ENCODE measurements around the gene AAR2.

AAR2 gene

DNA sequence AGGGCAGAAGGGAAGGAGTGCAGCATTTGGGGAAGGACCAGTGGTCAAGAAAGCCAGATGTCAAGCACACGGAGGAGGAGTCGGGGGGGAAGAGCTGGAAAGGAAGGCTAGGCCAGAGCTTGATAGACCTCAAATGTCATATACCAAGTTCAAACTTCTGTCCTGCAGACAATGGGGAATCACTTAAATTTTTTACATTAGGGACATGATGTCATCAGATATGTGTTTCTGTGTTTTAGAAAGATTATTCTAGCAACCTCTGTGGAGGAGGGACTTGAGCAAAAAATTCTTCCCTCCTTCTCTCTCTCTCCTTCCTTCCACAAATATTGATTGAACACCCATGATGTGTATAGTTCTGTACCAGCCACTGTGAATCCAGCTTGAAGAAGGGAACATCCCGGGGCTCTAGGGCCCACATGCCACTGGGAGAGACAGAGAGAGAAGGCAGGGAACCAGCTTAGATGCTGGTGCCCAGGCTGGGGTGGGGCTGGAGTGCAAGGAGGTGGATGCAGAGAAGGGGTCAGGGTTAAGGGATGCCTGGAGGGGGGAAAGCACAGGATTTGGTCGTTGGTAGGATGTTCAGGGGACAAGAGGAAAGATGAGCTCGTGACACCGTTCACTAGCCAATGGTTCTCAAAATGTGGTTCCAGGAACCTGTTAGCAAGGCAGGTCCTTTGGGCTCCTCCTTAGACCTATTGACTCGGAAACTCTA lies 19.8 kb upstream of the AAR2 start:
- intact Hi-C loops (cut with DNase I) = no loop called here
- no peak for DNase-seq

DNA sequence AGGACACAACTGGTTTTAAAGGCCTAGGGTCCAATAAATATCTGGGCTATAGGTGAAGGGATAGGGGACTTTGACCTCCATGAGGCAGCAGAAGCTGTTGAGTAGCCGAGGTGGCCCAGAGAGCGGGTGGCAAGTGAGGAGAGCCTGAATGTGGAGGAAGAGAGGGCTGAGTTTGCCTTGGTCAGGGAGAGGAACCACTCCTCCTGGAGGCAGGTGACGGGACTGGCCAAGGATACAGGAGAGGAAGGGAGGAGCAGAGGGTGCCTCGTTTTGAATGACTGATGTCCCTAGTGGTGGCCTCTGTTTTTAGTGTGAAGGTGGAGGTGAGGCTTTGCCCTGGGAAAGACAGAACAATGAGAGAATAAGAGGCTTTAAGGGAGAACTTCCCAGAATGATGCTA lies 19.1 kb upstream of the AAR2 start:
- no peak for DNase-seq
- intact Hi-C loops (cut with DNase I) = no loop called here

DNA sequence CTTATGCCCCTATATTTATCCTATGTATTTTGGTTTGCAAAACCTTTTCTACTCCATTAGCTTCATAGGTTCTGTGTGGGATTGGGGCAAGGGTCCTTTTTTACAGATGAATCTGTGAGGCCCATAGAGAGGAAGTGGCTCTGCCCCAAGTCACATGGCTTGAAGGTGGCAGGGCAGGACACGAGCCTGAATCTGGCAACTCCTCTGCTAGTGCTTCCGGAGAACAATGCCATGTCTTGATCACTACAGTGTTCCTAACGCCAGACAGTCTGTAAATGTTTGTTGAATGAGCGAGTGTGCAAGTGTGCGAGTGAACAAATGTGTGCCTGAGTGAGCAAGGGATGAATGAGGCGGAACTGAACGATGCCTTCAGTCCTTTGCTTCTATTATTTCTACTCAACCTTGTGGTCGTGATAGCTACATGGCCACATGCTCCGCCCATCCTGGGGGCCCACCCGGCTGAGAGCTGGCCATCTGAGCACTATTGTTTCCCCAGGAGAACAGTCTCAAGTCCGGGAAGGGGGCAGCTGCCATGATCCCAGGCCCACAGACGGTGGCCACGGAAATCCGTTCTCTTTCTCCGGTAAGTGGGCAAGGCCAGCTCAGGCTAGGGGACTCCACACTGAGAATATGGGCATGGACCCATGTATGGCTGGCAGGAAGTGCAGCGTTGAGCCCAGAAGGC lies 17.8 kb upstream of the AAR2 start:
- peak in 3 of 10 donors; percentile 31 to 89 (median 32) for DNase-seq
- intact Hi-C loops (cut with DNase I) = no loop called here

DNA sequence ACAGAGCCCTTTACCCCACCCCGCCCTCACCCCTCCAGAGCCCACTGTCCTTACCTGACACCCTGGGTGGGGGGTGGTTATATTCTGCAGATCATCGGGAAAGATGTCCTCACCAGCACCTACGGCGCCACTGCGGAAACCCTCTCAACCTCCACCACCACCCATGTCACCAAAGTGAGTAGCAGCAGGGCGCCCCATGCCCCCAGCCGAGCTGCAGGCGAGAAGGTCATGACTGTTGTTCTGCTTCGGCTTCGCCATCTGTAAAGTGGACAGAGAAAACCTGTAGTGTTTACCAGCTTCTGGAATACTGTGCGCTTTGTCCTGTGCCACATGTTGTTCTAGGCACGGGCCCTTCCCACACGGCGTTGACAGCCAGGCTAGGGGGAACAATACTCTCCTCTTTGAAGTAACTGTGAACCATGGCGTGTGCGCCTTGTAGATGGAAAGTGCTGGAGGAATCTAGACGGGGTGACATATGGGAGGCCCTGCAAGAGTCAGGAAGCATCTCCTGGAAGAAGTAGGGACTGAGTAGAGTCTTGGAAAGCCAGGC lies 16.5 kb upstream of the AAR2 start:
- intact Hi-C loops (cut with DNase I) = no loop called here
- peak in 5 of 10 donors; percentile 30 to 89 (median 52) for DNase-seq

DNA sequence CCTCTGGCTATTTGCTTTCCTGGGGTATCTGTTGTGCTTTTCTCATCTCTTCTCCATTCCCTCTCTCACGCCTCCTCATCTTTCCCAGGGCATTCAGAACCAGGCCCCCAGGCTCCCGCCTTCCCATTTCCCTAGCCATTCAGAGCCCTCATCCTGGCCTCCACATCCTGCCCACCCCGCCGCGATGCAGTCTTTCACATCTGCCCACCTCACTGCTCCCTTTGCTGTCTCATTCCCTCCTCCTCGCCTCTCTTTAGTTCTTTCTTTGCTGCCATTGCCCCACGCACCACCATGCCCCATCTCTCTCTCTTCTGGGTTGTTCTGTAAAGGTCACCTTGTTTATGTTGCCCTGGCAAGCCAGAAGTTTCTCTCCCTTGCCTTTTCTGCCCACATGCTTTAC lies 10.6 kb upstream of the AAR2 start:
- intact Hi-C loops (cut with DNase I) = no loop called here
- no peak for DNase-seq

DNA sequence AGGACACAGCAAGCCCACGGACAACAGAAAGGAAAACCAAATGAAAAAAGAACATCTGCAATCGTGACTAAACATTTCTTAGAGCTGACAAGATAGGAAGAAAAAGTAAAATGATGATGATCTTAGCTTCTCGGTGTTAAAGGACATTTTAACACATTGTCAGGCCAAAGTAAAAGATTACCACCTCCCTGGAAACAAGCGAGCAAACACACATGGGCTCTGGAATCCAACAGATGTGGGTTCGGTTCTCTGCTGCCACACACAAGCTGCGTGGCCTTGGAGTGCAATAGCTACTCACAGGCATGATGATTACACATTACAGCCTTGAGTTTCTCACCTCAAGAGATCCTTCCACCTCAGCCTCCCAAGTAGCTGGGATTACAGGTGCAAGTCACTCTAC lies 7.5 kb upstream of the AAR2 start:
- intact Hi-C loops (cut with DNase I) = no loop called here
- no peak for DNase-seq

DNA sequence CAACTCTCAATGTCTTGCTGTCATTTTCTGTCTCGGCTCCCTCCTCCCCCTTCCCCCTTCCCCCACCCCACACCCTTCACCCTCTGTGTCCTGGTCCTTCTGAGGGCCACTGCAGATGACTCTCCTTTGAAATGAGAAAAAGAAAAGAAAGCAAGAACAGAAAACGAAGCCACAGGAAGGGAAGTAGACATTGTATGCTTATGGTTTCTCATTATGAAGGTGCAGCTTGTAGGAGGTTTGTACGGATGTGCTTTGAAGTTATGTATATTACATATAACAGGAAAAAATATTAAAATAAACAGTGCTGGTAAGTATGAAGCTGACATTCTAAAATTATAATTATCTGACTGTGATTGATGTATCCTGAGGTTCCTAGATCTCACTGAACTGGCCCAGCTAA lies 6.3 kb upstream of the AAR2 start:
- intact Hi-C loops (cut with DNase I) = no loop called here
- no peak for DNase-seq

DNA sequence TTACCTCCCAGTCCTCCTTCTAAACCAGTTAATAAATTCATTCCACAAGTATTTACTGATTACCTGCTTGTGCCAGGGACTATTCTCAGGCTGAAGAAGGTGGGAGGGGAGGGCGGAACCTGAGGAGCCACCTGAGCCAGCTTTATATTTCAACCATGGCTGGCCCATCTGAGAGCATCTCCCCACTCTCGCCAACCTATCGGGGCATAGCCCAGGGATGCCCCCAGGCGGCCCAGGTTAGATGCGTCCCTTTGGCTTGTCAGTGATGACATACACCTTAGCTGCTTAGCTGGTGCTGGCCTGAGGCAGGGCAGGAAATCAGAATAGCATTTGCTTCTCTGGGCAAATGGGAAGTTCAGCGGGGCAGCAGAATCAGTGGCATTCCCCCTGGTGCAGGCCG lies 4.9 kb upstream of the AAR2 start:
- no peak for DNase-seq
- intact Hi-C loops (cut with DNase I) = no loop called here

DNA sequence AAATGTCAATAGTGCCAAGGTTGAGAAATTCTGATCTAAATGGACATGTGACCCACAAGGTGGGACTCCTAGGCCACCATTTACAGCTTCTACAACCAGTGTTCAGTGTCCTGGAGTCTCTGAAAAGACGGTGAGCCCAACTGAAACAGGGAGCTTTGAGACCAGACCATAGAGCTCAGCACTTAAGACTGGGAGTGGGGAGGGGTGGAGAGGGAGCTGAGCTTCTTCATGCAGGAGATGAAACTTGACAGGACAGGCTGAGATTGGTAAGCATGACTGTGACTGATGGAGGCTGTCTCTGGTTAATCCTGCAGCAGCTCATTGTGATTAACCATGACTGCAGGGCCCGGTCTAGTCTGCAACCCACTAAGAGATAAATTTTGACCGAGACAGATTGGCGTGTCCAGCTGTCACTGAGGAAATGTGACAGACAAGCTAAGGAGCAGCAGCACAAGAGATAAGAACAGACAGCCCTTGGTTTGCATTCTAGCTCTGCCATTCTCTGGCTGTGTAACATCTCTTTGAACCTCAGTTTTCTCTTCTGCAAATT lies 1.4 kb upstream of the AAR2 start:
- intact Hi-C loops (cut with DNase I) = no loop called here
- no peak for DNase-seq

DNA sequence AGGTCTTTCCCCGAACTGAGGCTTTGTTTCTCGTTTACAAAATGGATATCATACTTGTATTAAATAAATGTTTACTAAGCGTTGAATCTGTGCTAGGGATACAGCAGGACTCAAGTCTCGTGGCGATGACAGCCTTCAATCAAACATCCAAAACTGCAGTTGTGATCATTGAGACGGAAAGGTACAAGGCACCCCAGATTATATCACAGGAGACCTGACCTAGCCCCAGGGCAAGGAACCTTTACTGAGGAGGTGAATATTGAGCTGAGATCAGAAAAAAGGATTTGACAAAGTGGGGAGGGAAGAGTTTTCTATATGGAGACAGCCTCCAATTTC lies 476 bp downstream of the AAR2 start:
- DNase-seq = no peak
- intact Hi-C loops (cut with DNase I) = no loop called here

DNA sequence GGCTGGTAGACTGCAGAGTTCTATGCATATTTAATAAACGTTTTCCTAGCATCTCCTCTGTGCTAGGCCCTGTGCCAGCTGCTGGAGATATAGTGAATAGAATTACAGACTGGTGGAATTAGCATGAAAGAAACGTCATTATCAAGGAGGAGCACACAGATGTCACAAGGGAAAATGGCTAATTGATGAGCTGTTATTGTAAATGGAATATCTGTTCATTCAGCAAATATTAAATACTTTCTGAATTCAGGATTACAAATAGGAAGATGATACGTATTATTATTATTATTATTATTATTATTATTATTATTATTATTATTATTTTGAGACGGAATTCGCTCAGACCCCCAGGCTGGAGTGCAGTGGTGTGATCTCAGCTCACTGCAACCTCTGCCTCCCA lies 1.2 kb downstream of the AAR2 start:
- intact Hi-C loops (cut with DNase I) = no loop called here
- DNase-seq = no peak

DNA sequence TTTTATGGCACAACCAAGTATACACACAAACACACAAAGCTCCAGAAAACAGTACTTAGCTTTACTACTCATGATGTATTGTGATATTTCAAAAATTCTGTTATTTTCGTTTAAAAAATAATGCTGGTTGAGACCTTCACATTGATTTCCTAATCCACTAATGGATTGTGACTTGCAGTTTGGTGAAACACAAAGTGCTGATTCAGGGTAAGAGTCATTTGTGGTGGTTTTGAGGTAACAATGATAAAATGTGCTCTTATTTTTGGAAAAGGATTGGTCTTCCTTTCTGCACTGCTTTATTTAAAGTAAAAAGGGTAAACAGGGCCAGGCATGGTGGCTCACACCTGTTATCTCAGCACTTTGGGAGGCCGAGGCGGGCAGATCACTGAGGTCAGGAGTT lies 1.9 kb downstream of the AAR2 start:
- intact Hi-C loops (cut with DNase I) = no loop called here
- no peak for DNase-seq

DNA sequence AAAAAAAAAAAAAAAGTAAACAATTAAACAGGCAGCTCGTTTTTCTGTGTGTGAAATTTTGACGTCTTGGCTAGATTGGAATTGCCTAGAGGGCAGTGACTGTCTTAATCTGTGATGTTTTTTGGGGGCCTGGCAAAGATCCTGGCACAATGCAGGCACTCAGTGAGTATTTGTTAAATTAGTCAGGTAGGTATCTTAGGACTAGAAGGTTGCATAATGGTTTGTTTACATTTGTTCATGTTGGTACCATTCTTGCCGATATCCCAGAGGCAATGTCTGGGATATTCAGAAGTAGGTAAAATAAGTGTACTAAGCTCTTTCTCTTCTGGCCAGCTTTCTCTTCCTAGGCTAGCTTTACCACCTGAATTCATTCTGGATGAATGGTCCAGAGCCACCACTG lies 2.5 kb downstream of the AAR2 start:
- DNase-seq = no peak
- intact Hi-C loops (cut with DNase I) = no loop called here

DNA sequence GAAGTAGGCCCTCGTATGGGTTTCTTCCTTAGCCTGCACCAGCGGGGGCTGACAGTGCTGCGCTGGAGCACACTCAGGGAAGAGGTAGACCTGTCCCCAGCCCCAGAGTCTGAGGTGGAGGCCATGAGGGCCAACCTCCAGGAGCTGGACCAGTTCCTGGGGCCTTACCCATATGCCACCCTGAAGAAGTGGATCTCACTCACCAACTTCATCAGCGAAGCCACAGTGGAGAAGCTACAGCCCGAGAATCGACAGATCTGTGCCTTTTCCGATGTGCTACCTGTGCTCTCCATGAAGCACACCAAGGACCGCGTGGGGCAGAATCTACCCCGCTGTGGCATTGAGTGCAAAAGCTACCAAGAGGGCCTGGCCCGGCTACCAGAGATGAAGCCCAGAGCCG lies 3.8 kb downstream of the AAR2 start:
- intact Hi-C loops (cut with DNase I) = no loop called here
- no peak for DNase-seq

DNA sequence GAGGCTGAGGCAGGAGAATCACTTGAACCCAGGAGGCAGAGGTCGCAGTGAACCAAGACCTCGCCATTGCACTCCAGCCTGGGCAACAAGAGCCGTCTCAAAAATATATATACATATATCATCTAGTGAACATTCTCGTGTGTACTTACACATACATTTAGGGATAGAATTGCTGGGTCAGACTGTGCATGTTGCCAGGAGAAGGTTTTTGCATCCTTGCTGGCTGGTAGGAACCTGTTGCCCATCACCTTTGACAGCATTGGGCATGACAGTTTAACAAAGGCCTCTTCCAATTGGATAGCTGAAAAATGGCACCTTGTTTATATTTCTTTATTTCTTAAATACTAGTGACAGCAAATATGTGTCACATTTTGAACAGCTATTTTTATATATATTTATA lies 5.4 kb downstream of the AAR2 start:
- intact Hi-C loops (cut with DNase I) = no loop called here
- no peak for DNase-seq

DNA sequence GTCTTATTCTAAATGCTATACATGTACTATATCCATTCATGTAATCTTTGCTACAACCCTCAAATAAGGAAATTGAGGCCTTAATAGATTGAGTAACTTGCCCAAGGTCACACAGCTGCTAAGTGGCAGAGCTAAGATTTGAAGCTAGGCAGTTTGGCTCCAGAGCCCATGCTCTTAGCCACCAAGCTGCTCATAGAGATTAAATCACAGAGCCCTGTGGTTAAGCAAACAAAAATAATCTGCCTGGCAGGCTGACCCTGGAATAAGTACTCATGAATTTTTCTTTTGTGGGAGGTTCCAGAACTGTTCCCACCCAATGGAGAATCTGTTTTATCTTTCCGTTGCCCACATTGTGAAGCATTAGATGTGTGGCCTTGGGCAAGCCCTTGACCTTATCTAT lies 7.4 kb downstream of the AAR2 start:
- intact Hi-C loops (cut with DNase I) = no loop called here
- DNase-seq = no peak

DNA sequence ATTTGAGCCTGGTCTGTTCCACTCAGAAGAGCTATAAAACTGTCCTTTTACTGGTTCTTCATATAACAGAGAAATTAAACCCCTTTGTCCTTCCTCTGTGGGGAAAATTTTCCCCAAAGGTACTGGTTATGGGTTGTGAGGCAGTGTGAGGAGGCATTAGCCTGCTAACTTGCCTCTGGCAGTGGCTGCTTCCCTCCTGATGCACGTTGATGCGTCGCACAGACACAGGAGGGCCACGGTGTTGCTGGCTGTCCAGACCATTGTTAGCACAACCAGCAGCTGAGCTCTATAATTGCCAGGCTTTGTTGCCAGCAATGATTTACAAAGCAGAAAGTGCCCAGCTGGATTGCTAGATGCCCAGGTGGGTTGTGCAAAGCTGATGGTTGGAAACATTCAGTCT lies 10.1 kb downstream of the AAR2 start:
- no peak for DNase-seq
- intact Hi-C loops (cut with DNase I) = no loop called here

DNA sequence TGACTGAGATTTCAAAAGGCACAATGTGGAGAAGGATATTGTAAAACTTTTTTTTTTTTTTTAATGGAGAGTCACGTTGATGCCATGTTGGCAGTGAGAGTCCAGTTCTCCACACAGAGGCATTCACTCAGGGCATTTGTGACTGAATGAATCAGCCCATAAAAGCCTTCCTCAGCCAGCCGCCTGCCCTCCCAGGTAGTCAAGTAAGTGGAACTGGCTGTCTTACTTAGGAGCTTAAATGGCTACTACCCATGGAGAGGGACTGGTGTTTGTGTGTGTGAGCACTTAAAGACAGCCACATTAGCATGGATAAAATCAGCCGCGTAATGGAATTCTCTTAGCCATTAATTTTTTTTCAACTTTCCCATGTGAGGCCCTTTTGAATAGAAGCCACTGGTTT lies 12.6 kb downstream of the AAR2 start:
- peak in 1 of 10 donors; percentile 34 for DNase-seq
- intact Hi-C loops (cut with DNase I) = no loop called here

DNA sequence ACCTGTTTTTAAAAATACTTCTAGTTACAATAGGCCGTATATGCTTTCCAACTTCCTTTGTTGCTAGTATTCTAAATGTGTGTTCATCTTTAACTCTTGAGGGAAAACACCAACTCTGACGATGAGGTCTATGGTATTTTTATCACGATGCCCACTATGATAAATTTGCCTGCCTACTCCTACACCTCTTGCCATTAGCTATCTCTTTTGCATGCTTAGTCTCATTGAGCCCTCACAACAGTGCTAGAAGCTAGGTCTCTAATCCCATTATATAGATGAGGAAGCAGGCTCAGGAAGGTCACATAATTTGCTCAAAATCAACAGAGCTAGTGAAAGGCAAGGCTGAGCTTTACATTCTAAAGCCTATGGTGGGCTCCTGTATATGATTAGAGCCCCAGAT lies 13.2 kb downstream of the AAR2 start:
- intact Hi-C loops (cut with DNase I) = no loop called here

DNA sequence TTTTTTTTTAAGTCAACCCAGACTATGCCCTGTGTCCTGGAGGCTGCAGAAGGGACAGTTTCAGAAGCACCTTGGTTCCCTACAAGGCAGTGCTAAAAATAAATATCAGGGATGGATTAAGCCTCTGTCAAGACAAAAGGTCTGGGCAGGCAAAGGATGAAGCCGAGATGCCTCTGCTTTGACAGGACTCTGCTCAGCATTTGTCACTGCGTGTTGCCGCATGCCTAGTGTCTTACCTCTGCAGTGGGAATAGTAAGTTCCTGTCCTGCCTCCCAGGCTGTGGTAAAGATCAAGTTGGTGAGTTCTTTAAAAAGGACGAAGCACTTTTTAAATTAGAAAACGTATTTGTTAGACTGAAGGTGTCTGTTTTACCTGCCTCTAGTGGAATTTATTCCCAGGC lies 15.1 kb downstream of the AAR2 start:
- intact Hi-C loops (cut with DNase I) = no loop called here
- no peak for DNase-seq

More for the DNA sequence above, 13.2 kb downstream of the AAR2 start:
- DNase-seq = no peak

DNA sequence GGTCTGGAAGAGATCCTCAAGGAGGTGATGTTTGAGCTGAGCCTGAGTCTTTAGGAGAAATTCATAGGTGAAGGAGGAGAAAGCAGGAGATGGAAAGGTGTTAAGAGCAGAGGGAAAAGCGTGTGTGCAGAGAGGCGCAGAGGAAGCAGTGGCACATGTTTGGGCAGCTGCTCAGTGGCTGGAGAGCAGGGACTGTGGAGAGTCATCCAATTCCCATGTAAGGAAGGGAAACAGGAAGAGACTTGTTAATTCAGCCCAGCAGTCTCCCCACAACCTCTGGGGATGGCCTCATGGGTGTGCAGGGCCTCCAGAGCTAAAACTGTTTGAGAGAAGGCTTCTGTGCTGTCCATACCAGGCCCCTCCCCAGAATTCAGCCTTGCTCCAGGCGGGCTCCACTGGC lies 16.2 kb downstream of the AAR2 start:
- intact Hi-C loops (cut with DNase I) = no loop called here
- DNase-seq = no peak

DNA sequence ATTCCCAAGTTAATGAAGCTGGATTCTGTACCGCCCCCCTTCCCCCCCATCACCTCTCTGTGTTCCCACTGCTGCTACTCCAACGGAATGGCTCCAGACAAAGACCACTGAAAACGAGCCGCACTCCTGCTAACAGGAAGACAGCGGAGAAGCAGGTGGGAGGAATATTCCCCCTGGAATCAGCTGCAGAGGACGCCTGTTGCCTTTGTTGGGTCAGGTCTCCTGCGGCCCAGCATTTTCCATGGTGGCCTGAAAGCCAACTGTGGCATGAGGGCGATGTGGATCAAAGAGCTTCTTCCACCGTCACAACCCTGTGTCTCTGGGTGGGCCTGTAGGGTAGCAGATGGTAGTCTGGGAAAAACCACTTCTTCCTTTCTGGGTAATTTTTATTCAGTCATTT lies 16.8 kb downstream of the AAR2 start:
- DNase-seq = no peak
- intact Hi-C loops (cut with DNase I) = no loop called here
